B cell (primary cell): ENCODE results near the gene EEPD1.

ENCODE experiments used
- CTCF ChIP-seq: fragments of 200-600 bp; IDR thresholded peaks from one replicate; pipeline ENCODE4 v1.8.0; 2022; ENCODE audit warnings: antibody characterized with exemption, mild to moderate bottlenecking
- EZH2 ChIP-seq: IDR thresholded peaks from 2 replicates; pipeline ENCODE4 v1.6.1; 2012; ENCODE audit warnings: borderline replicate concordance, low read depth, mild to moderate bottlenecking, moderate library complexity, low read length; ENCODE audit not compliant: insufficient read depth, poor library complexity, severe bottlenecking

DNA sequence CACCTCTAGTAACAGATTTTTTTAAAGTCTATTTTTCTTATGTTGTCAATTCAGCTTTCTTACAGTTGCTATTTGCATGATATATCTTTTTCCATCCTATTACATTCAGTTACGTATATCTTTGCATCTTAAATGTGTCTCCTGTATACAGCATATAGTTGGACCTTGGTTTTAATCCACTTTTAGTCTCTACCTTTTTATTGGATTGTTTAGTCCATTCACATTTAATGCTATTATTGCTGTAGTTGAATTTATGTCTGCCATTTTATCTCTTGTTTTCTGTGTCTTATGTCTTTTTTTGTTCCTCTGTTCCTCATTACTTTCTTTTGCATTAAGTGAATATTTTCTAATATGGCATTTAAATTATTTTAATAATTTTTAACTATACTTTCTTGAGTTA is 100.6 kb downstream of the EEPD1 start:
- TF ChIP-seq EZH2 (no peak), CTCF (no peak)
